Effector memory CD4-positive, alpha-beta T cell (primary cell): ENCODE data around the gene RARS2.

ENCODE experiments used
- DNase-seq, 3 donors: peaks; one replicate each; pipeline ENCODE4 v3.0.0-alpha.2; 2020
- H3K27ac ChIP-seq: 2 replicates; pipeline ENCODE4 v1.7.0; 2013; ENCODE audit warnings: mild to moderate bottlenecking, low read length, moderate library complexity; ENCODE audit not compliant: insufficient read depth, poor library complexity, severe bottlenecking
- H3K27me3 ChIP-seq: replicated peaks from 2 replicates; pipeline ENCODE4 v1.7.0; 2013; ENCODE audit warnings: mild to moderate bottlenecking, low read length; ENCODE audit not compliant: insufficient read depth, control insufficient read depth, poor library complexity, severe bottlenecking
- H3K36me3 ChIP-seq: 2 replicates; pipeline ENCODE4 v1.7.0; 2013; ENCODE audit warnings: mild to moderate bottlenecking, low read length, moderate library complexity; ENCODE audit not compliant: control insufficient read depth, insufficient read depth
- H3K4me1 ChIP-seq: 2 replicates; pipeline ENCODE4 v1.7.0; 2013; ENCODE audit warnings: low read length, mild to moderate bottlenecking; ENCODE audit not compliant: control insufficient read depth, insufficient read depth, poor library complexity, severe bottlenecking
- H3K4me3 ChIP-seq: 2 replicates; pipeline ENCODE4 v1.7.0; 2013; ENCODE audit warnings: low read length, low read depth, mild to moderate bottlenecking; ENCODE audit not compliant: insufficient read depth, poor library complexity, severe bottlenecking
- H3K9me3 ChIP-seq: 2 replicates; pipeline ENCODE4 v1.7.0; 2013; ENCODE audit warnings: mild to moderate bottlenecking, low read length, moderate library complexity; ENCODE audit not compliant: control insufficient read depth
- total RNA-seq, 3 donors: gene quantifications; one replicate each; lab custom pipeline; 2026; lab: John Stamatoyannopoulos, UW

The RARS2 gene, protein sequence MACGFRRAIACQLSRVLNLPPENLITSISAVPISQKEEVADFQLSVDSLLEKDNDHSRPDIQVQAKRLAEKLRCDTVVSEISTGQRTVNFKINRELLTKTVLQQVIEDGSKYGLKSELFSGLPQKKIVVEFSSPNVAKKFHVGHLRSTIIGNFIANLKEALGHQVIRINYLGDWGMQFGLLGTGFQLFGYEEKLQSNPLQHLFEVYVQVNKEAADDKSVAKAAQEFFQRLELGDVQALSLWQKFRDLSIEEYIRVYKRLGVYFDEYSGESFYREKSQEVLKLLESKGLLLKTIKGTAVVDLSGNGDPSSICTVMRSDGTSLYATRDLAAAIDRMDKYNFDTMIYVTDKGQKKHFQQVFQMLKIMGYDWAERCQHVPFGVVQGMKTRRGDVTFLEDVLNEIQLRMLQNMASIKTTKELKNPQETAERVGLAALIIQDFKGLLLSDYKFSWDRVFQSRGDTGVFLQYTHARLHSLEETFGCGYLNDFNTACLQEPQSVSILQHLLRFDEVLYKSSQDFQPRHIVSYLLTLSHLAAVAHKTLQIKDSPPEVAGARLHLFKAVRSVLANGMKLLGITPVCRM
- total RNA-seq: 48.6 to 53.4 (median 50.9) reads per million in 3 donors

DNA sequence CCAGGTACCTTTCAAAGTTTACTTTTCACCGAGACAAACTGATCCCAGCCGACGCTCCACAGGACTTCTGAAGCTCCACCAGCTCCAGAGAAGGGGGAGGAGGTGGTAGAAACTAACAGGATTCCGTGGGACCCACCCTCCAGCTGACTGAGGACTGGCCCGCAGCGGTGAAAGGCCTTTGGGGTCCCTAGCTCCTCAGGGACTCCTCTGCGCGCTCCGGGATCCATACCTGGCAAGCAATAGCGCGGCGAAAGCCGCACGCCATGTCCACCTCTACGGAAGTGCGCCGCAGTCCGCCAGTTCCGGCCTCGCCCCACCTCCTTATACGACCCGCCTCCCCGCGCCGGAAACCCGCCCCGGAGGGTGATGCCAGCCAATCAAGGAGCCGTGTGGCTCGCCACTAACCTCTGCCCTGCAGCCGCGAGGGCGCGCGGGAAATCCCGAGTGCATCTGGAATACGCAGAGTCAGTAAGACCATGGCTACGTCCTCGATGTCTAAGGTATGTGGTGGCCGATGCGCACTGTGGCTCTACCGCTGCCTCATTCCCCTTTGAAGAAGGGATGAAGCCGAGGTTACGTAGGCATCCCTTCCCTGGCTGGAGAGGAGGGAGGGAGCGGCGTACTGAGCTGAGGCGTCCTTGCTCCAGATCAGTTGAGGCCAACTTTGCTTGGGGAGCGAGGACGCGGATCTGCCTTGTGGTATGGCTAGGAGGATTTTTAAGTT is at the start of gene RARS2, which contains the start of gene ORC3:
RARS2 (minus strand) TSS at position 295 of the 724 bp plus-strand sequence; CDS start at position 265, 30 bp downstream.
ORC3 (plus strand) TSS at position 443 of the 724 bp plus-strand sequence; CDS start at position 477, 34 bp downstream.
- Histone ChIP-seq H3K4me3 (peak within 1 kb of the TSS; percentile 90), H3K36me3 (peaks cover 3% of the 10 kb centered on the region), H3K9me3 (no peaks in the 10 kb centered on the region), H3K27me3 (no peaks in the 10 kb centered on the region), H3K27ac (peak within 1 kb of the TSS; percentile 82), H3K4me1 (peaks cover 15% of the 10 kb centered on the region)
- DNase-seq: peak; percentile 89 to 94 (median 90)

DNA sequence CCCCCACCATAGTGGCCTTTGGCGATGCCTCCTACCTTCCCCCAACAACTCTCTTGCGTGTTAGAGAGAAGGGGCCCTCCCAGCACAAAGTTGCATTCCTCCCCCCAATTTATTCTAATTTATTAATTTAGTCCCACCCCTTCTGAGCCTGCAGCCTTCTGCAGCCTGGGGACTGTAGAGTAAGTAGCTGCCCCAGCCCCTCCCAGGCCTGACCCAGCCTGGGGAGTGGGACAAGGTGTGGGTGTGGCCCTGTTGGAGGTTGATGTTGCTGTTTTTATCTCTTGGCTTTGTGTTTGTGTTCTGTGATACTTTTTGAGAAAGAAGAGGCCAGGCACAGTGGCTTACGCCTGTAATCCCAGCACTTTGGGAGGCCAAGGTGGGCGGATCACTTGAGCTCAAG is 49.6 kb upstream of the RARS2 start:
- no peak for DNase-seq
- Histone ChIP-seq H3K27me3 (no peaks in the 10 kb centered on the region), H3K27ac (no peak overlapping the region), H3K36me3 (peaks cover 4% of the 10 kb centered on the region), H3K4me1 (no peaks in the 10 kb centered on the region), H3K9me3 (no peaks in the 10 kb centered on the region), H3K4me3 (no peak overlapping the region)

DNA sequence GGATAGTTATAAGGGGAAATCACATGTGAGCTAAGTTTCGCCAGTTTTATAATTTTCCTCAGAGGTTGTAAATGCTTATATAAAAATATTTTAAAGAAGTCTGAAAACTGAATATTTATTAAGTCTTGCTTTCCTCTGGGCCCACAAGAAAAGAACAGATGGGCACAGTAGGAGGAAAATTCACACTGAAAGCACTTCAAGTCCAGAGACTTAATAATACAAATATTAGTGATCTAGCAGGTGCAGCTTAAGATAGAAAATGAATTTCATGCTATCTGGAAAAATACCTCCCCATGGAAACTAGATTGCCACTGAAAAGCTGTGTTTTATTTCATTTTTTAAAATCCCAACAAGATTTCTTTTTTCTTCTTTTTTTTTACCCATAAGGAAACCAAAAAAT is 47.3 kb upstream of the RARS2 start:
- DNase-seq: no peak
- Histone ChIP-seq H3K9me3 (no peaks in the 10 kb centered on the region), H3K27ac (no peak overlapping the region), H3K4me3 (no peak overlapping the region), H3K36me3 (peaks cover 9% of the 10 kb centered on the region), H3K4me1 (no peaks in the 10 kb centered on the region), H3K27me3 (no peaks in the 10 kb centered on the region)

DNA sequence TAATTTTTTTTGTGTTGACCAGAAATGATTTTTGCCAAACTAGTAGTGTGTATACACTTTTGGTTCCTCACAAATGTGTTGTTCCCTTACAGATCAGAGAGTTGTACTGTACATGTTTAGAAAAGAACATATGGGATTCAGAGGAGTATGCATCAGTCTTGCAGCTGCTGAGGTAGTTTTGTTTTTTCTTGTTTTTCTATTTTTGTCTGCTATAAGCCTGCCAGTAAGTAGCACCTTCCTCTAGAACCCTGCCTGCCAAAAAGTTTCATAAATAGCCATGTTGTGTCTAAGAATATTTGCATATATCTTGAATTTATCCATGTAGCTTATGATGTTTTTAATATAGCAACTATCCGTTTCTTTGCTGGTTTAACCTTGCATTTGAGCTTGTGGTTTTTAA is 46.5 kb upstream of the RARS2 start:
- no peaks in the 10 kb centered on the region for H3K4me1 ChIP-seq

DNA sequence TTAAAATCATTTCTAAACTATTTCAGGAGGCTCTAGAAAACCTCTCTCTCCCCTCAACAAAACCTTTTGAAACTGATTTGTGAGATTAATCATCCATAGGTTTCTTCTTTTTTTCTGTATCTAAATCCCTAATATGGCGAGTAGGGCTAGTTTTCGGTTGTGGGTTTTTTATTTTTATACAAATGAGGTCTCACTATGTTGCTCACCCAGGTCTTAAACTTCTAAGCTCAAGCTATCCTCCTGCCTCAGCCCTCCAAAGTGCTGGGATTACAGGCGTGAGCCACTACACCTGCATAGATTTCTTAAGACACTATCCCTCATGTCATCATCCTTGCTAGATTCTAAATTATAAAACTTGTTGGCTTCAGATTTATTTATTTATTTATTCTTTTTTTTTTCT is 44.1 kb upstream of the RARS2 start:
- no peak for DNase-seq
- Histone ChIP-seq H3K27ac (no peak overlapping the region), H3K36me3 (peaks cover 9% of the 10 kb centered on the region), H3K9me3 (no peaks in the 10 kb centered on the region), H3K4me1 (no peaks in the 10 kb centered on the region), H3K4me3 (no peak overlapping the region), H3K27me3 (no peaks in the 10 kb centered on the region)

More for the DNA sequence above, 46.5 kb upstream of the RARS2 start:
- Histone ChIP-seq H3K27ac (no peak overlapping the region), H3K36me3 (peaks cover 9% of the 10 kb centered on the region), H3K9me3 (no peaks in the 10 kb centered on the region), H3K27me3 (no peaks in the 10 kb centered on the region), H3K4me3 (no peak overlapping the region)
- DNase-seq: no peak

DNA sequence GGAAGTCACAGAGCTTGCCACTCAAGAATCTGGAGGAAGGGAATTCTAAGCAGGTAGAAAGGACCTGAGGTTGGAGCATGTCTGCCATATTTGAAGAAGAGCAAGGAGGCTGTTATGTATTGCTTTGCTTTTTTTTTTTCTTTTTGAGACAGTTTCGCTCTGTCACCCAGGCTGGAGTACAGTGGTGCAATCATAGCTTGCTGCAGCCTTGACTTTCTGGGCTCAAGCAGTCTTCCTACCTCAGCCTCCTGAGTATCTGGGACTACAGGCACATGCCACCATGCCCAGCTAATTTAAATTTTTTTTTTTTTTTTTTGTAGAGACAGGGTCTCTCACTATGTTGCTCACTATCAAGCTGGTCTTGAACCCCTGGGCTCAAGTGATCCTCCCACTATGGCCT is 41.0 kb upstream of the RARS2 start:
- Histone ChIP-seq H3K4me3 (no peak overlapping the region), H3K9me3 (no peaks in the 10 kb centered on the region), H3K36me3 (peaks cover 5% of the 10 kb centered on the region), H3K27me3 (no peaks in the 10 kb centered on the region), H3K4me1 (no peaks in the 10 kb centered on the region), H3K27ac (no peak overlapping the region)
- no peak for DNase-seq

DNA sequence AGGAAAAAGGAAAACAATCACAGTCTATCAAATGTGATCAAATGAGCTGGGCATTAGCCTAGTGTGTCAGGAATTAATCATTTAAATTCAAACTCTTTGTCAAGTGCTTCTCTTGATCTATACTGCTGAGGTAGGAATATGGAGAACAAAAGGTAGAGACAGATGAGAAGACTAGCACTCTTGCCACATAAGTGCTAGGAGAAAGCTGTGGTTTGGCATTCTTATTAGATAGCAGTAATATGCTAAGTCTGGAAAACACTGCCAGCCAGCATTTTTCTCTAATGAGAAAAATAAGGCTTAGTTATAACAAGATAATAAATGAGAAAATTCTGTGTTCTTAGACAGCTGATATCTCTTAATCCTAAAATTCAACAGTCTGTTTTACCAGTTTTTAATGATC is 39.1 kb upstream of the RARS2 start:
- no peaks in the 10 kb centered on the region for H3K9me3 ChIP-seq
- H3K27me3 ChIP-seq: no peaks in the 10 kb centered on the region
- no peaks in the 10 kb centered on the region for H3K4me1 ChIP-seq
- no peak for DNase-seq
- no peak overlapping the region for H3K4me3 ChIP-seq
- H3K27ac ChIP-seq: no peak overlapping the region
- H3K36me3 ChIP-seq: no peaks in the 10 kb centered on the region

DNA sequence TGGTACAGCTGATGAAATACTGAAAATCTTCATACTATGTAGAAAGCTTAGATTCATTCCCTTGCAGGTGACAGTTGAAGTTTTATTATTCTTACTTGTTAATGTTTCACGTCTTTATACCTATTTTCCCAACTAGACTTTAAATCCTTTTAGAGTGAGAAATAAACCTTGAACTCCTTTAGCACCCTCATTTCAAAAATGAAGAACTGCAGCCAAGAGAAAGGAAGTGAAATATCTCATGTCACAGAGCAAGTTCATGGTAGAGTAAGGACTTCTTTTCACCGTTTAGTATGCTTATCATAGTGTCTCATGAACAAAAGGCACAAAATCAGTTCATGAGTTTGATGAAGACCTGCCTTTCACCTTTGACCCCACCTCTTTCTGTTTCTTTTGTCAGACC is 38.6 kb upstream of the RARS2 start:
- H3K27ac ChIP-seq: no peak overlapping the region

DNA sequence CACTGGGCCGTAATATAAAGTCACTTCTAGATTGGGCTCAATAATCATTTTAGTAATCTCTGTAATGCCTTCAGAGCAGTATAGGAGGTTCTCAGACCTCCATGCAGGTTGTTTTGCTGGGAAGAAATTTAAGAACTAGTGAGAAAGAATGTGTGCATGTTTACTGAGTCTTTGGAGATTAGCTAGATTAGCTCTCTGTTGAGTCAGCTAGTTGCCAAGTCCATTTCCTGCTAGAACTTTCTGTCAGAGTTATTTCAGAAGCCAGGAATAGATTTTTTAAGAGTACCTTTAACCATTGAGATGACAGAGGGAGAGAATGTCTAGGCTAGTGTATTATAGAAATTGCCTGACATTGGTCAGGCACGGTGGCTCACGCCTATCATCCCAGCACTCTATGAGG is 33.5 kb upstream of the RARS2 start:
- DNase-seq: no peak
- H3K4me3 ChIP-seq: no peak overlapping the region
- H3K4me1 ChIP-seq: no peaks in the 10 kb centered on the region
- no peaks in the 10 kb centered on the region for H3K27me3 ChIP-seq
- no peaks in the 10 kb centered on the region for H3K36me3 ChIP-seq
- no peak overlapping the region for H3K27ac ChIP-seq
- no peaks in the 10 kb centered on the region for H3K9me3 ChIP-seq

More for the DNA sequence above, 38.6 kb upstream of the RARS2 start:
- H3K36me3 ChIP-seq: no peaks in the 10 kb centered on the region
- DNase-seq: no peak
- no peaks in the 10 kb centered on the region for H3K27me3 ChIP-seq
- H3K9me3 ChIP-seq: no peaks in the 10 kb centered on the region
- no peaks in the 10 kb centered on the region for H3K4me1 ChIP-seq
- no peak overlapping the region for H3K4me3 ChIP-seq

DNA sequence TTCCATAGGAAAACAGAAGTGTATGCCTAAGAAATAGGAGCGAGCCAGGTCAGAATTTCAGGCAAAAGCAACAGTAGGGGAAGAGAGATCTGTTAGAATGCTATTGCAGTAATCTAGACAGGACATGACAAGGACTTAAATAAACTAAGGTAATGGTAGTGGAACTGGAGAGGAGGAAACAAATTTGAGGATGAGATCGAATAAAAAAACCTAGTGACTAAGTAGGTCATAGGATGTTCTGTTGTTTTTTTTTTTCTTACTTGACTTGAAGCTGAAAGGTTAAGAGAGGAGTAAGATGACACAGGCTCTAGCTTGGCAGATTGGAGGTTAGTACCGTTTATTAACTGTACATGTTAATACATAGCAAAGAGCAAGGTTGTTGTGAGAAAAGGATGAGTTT is 28.7 kb upstream of the RARS2 start:
- no peaks in the 10 kb centered on the region for H3K27me3 ChIP-seq
- H3K4me3 ChIP-seq: no peak overlapping the region
- no peaks in the 10 kb centered on the region for H3K4me1 ChIP-seq
- H3K27ac ChIP-seq: no peak overlapping the region
- no peak for DNase-seq
- H3K36me3 ChIP-seq: no peaks in the 10 kb centered on the region
- H3K9me3 ChIP-seq: no peaks in the 10 kb centered on the region
